WI38 (cell line): Measurements from ENCODE around the gene EVA1A.

Experiments used
- H3K4me3 ChIP-seq: 2 replicates; pipeline ENCODE4 v1.5.1; 2011; ENCODE audit warnings: low read depth, mild to moderate bottlenecking, control low read depth, low read length
- CTCF ChIP-seq: IDR thresholded peaks from 2 replicates; pipeline ENCODE4 v1.5.1; 2012; ENCODE audit warnings: low read depth, mild to moderate bottlenecking, control low read depth, low read length

Gene EVA1A

GRCh38 chr2:75540994-75541393, 19.7 kb downstream of the EVA1A start:
- no peak overlapping the region for H3K4me3 ChIP-seq
- no peak for TF ChIP-seq CTCF

- H3K4me3 ChIP-seq: no peak overlapping the region
- TF ChIP-seq CTCF: no peak
These were observed 20.6 kb downstream of the EVA1A start for GRCh38 chr2:75539955-75540716.

- TF ChIP-seq CTCF: no peak
- no peak overlapping the region for H3K4me3 ChIP-seq
These were observed 21.9 kb downstream of the EVA1A start for GRCh38 chr2:75538521-75539490.

- TF ChIP-seq CTCF: no peak
- no peak overlapping the region for H3K4me3 ChIP-seq
These were observed 23.1 kb downstream of the EVA1A start for GRCh38 chr2:75537658-75538057.

GRCh38 chr2:75533135-75533534, 27.6 kb downstream of the EVA1A start:
- TF ChIP-seq CTCF: no peak

GRCh38 chr2:75532488-75532887, 28.3 kb downstream of the EVA1A start:
- TF ChIP-seq CTCF: no peak
- no peak overlapping the region for H3K4me3 ChIP-seq

More at GRCh38 chr2:75533135-75533534, 27.6 kb downstream of the EVA1A start:
- H3K4me3 ChIP-seq: no peak overlapping the region
